Ishikawa (cell line): ENCODE measurements around the gene YJU2.

Experiments used
- CEBPB ChIP-seq: IDR thresholded peaks from 2 replicates; pipeline ENCODE4 v1.6.1; 2012
- CREB1 ChIP-seq: IDR thresholded peaks from 2 replicates; pipeline ENCODE4 v1.6.1; 2012; ENCODE audit warnings: low read depth
- EGR1 ChIP-seq: IDR thresholded peaks from 2 replicates; pipeline ENCODE4 v1.6.1; 2012
- EP300 ChIP-seq: IDR thresholded peaks from 2 replicates; pipeline ENCODE4 v1.6.1; 2012; ENCODE audit warnings: borderline replicate concordance
- FOXM1 ChIP-seq: IDR thresholded peaks from 2 replicates; pipeline ENCODE4 v1.6.1; 2012; ENCODE audit warnings: low read depth, borderline replicate concordance
- MAX ChIP-seq: IDR thresholded peaks from 2 replicates; pipeline ENCODE4 v1.6.1; 2012
- NFIC ChIP-seq: IDR thresholded peaks from 2 replicates; pipeline ENCODE4 v1.6.1; 2012
- RAD21 ChIP-seq: IDR thresholded peaks from 2 replicates; pipeline ENCODE4 v1.6.1; 2012; ENCODE audit warnings: low read depth
- REST ChIP-seq: IDR thresholded peaks from 2 replicates; pipeline ENCODE4 v1.6.1; 2012; ENCODE audit warnings: low read depth, mild to moderate bottlenecking
- TAF1 ChIP-seq: IDR thresholded peaks from 2 replicates; pipeline ENCODE4 v1.6.1; 2012; ENCODE audit warnings: low read depth, mild to moderate bottlenecking
- TCF12 ChIP-seq: IDR thresholded peaks from 2 replicates; pipeline ENCODE4 v1.6.1; 2012; ENCODE audit warnings: low read depth
- TEAD4 ChIP-seq: IDR thresholded peaks from 2 replicates; pipeline ENCODE4 v1.6.1; 2012
- YY1 ChIP-seq: IDR thresholded peaks from 2 replicates; pipeline ENCODE4 v1.6.1; 2012; ENCODE audit warnings: low read depth
- ZBTB7A ChIP-seq: IDR thresholded peaks from 2 replicates; pipeline ENCODE4 v1.6.1; 2012; ENCODE audit warnings: low read depth
- TF ChIP-seq, protein P1 (sequence below): IDR thresholded peaks from 2 replicates; pipeline ENCODE4 v1.6.1; 2012

The YJU2 gene

DNA sequence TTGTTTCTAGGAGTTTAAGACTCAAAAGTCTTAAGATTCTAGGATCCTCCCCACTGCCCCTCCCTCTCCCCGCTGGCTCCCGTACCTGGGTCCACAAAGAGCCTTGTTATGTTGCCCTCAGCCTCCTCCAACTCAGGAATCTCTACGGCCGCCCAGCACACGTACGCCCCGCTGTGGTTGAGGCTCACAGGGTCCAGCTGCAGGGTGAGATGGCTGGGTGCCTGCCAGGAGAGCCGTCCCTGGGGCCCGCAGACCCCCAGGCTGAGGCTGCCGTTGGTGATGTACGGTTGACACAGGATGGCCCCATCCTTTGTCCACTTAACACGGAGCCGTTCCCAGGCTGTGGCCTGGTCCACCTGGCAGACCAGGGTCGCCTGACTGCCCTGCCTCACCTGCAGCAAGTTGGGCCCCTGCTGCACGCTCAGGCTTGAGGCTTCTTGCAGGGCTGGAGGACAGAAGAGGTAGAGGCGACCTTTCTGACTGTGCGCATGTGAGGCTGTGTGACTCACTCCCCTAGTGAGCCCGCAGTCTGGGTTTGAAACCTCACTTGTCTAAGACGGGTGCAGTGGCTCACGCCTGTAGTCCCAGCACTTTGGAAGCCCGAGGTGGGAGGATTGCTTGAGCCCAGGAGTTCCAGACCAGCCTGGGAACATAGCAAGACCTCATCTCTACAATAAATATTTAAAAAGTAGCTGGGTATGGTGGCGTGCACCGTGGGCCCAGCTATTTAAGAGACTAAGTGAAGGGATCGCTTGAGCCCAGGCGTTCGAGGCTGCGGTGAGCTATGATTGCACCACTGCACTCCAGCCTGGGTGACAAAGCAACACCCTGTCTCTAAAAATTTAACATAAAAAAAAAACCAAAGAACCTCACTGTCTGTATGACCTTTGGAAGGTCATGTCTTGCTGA is 51.3 kb downstream of the YJU2 start:
- TF ChIP-seq CEBPB = no peak
- TF ChIP-seq EGR1 = no peak
- no peak for TF ChIP-seq YY1
- TF ChIP-seq CREB1 = no peak
- TF ChIP-seq TCF12 = no peak
- TF ChIP-seq ZBTB7A = no peak
- no peak for TF ChIP-seq NFIC
- no peak for TF ChIP-seq TAF1
- no peak for TF ChIP-seq MAX
- TF ChIP-seq EP300 = no peak
- TF ChIP-seq FOXM1 = no peak

DNA sequence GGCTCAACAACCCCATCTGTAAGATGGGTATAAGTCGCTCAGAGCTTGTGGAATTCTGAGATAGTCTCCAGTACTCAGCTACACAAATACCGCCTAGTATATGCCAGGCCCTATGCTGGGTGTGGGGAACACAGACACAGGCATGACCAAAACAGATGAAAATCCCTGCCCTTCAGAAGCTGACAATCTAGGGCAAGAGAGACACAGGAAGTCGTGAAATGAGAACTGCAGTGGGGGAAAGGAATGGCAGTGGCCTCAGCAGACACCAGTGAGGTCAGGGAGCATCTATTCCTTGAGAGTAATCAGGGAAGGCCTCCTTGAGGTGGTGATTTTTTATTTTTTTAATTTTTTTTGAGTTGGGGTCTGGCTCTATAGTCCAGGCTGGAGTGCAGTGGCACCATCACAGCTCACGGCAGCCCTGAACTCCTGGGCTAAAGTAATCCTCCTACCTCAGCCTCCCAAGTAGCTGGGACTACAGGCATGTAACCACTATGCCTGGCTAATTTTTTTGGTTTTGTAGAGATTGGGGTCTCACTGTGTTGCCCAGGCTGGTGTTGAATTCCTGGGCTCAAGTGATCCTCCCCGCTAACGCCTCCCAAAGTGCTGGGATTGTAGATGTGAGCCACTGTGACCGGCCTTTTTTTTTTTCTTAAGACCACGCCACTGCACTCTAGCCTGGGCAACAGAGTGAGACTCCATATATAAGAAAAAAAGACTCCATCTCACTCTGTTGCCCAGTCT is 52.1 kb downstream of the YJU2 start:
- TF ChIP-seq EGR1 = no peak

DNA sequence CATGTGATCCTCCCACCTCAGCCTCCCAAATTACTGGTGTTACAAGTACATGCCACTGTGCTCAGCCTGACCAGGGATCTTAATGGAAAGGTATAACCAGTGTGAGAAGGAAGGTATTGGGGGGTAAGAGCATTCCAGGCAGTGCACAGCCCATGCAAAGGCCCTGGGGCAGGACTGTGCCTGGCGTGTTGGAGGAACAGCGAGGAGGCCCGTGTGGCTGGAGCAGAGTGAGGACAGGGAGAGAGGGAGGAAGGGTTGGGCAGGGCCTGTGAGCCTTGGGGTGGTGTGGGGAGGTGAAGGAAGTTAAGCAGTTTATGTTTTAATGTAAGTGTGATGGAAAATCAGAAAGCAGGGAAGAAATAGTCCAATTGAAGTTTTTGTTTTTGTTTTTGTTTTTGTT is 53.7 kb downstream of the YJU2 start:
- no peak for TF ChIP-seq TAF1
- TF ChIP-seq NFIC = no peak
- TF ChIP-seq CEBPB = no peak
- no peak for TF ChIP-seq ZBTB7A
- TF ChIP-seq, protein P1, sequence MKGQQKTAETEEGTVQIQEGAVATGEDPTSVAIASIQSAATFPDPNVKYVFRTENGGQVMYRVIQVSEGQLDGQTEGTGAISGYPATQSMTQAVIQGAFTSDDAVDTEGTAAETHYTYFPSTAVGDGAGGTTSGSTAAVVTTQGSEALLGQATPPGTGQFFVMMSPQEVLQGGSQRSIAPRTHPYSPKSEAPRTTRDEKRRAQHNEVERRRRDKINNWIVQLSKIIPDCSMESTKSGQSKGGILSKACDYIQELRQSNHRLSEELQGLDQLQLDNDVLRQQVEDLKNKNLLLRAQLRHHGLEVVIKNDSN = no peak
- no peak for TF ChIP-seq RAD21
- no peak for TF ChIP-seq CREB1
- TF ChIP-seq REST = no peak
- no peak for TF ChIP-seq TEAD4
- no peak for TF ChIP-seq YY1
- no peak for TF ChIP-seq FOXM1
- no peak for TF ChIP-seq TCF12
- no peak for TF ChIP-seq MAX
- TF ChIP-seq EP300 = no peak

DNA sequence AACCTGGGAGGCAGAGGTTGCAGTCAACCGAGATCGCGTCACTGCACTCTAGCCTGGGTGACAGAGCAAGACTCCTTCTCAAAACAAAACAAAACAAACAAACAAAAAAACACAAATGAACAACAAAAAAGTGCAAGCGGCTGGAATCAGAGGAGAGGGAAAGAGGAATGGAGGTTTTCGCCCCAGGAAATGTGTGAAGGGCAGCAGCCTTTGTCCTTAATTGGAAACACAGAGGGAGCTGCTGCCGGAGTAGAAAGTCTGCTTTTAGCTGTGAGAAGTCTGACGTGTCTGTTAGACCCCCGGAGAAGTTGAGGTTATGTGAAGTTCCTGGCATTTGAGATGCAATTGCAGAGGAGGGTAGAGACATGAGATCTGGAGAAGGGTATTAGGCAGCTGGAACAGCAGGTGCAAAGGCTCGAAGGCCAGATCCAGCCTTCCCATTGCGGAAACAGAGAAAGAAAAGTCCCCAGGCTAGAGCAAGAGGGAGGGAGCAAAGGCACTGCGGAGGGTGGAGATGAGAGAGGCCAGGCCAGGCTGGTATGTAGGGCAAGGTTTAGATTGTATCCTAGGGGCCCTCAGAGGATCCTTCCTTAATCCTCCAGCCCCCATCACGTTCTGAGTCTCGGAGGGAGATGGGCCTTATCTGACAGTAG is 54.8 kb downstream of the YJU2 start:
- no peak for TF ChIP-seq FOXM1
- no peak for TF ChIP-seq YY1
- TF ChIP-seq, protein P1 = no peak
- no peak for TF ChIP-seq CREB1
- TF ChIP-seq NFIC = no peak

DNA sequence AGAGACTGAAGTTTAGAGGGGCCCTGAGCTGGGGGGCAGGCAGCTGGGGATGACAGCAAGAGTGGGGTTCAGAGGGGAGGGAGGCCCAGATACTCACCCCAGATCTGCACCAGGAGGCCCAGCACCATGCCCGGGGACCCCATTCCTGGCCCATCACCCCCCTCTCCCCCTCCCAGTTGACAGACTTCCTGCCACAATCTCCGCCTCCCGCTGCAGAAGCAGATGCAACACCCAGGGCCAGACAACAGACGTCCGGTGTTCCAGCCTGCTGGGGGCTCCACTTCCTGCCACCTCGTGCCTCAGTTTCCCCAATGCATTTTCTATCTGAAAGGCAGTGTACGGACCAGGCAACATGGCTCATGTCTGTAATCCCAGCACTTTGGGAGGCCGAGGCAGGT is 55.4 kb downstream of the YJU2 start, which contains the start of gene TMIGD2:
TMIGD2 (minus strand) TSS at position 147 of the 398 bp plus-strand sequence; CDS start at position 143, 4 bp downstream.
- TF ChIP-seq TAF1 = no peak
- no peak for TF ChIP-seq TEAD4
- TF ChIP-seq CEBPB = no peak
- no peak for TF ChIP-seq ZBTB7A
- TF ChIP-seq NFIC = no peak
- TF ChIP-seq, protein P1 = no peak
- TF ChIP-seq YY1 = no peak
- TF ChIP-seq TCF12 = no peak

- no peak for TF ChIP-seq REST
- TF ChIP-seq EGR1 = no peak
- no peak for TF ChIP-seq CEBPB
- no peak for TF ChIP-seq TAF1
- TF ChIP-seq NFIC = no peak
- TF ChIP-seq FOXM1 = no peak
- TF ChIP-seq TEAD4 = no peak
- TF ChIP-seq TCF12 = no peak
These were observed 57.1 kb downstream of the YJU2 start for GRCh38 chr19:4303819-4304537.
